ENCODE results near the gene TTC33. TPM values are rescaled to one million over a fixed set of nuclear protein-coding genes. Genes with fewer than 3 reads are reported as not detected.

Gene TTC33
- total and polyA plus RNA-seq, 2 of the 4 experiments (the other 2 are of a cell fraction), result 3.1 to 8.1 TPM

- Histone ChIP-seq H2AK9ac (replicated peaks; ENCODE audit: low read depth, low read length, poor library complexity) (no peak overlapping the region), H4K8ac (ENCODE audit: low read depth in 2 of 2, low read length in 2 of 2) (peak overlapping the region in 1 of 2 experiments; percentile 22; a peak in 1 of 4 replicates), H3K9me3 (ENCODE audit: control insufficient read depth, insufficient read depth, low read length) (no peaks in the 10 kb centered on the region), H3K36me3 (ENCODE audit: control insufficient read depth, insufficient read depth, low read length) (no peaks in the 10 kb centered on the region), H3K4me1 (ENCODE audit: control insufficient read depth, insufficient read depth, low read length) (peaks cover 3% of the 10 kb centered on the region; the same call in 1 of the 2 replicates), H2AK5ac (ENCODE audit: low read depth, low read length) (no peak overlapping the region; the same call in 1 of the 2 replicates), H3K4ac (ENCODE audit: low read depth, low read length) (no peak overlapping the region), H3K79me1 (ENCODE audit: low read depth in 1 of 2, low read length in 2 of 2) (no peaks in the 10 kb centered on the region), H3K56ac (ENCODE audit: extremely low read depth, insufficient read depth, low read length) (no peak overlapping the region), H4K91ac (ENCODE audit: insufficient read depth, low read depth, low read length) (no peak overlapping the region), H2BK20ac (ENCODE audit: low read depth, low read length) (no peak overlapping the region), H3K9me1 (ENCODE audit: insufficient read depth, low read length) (no peaks in the 10 kb centered on the region), H3K23ac (ENCODE audit: low read depth, low read length) (no peak overlapping the region), H3K9ac (ENCODE audit: low read depth, low read length) (no peak overlapping the region), H4K5ac (ENCODE audit: low read depth, low read length) (no peak overlapping the region), H2AFZ (replicated peaks; ENCODE audit: low read length, poor library complexity) (no peak overlapping the region), H3K14ac (replicated peaks; ENCODE audit: low read depth, low read length) (peak overlapping the region; percentile 67), H3K4me2 (ENCODE audit: low read depth, low read length) (no peak overlapping the region), H3K27me3 (ENCODE audit: control insufficient read depth, insufficient read depth, low read length) (no peaks in the 10 kb centered on the region), H2BK120ac (ENCODE audit: low read depth, low read length) (no peak overlapping the region), H2BK5ac (ENCODE audit: low read depth, low read length, poor library complexity, severe bottlenecking) (peak overlapping the region; percentile 70), H4K20me1 (ENCODE audit: insufficient read depth, low read length) (no peaks in the 10 kb centered on the region), H3K4me3 (ENCODE audit: insufficient read depth, low read depth, low read length) (no peak overlapping the region), H3K27ac (ENCODE audit: insufficient read depth, low read length) (no peak overlapping the region), H3K18ac (ENCODE audit: low read depth, low read length) (no peak overlapping the region), H2BK15ac (ENCODE audit: low read depth, low read length) (no peak overlapping the region)
- whole genome bisulfite sequencing, 2 experiments (ENCODE audit: extremely low coverage in 2 of 2, insufficient read length in 1 of 2), result no CpG with 5 or more reads among the region's 9 CpGs
- ChIA-PET POLR2A (ENCODE audit: unreplicated experiment) (no interaction called here), CTCF (no interaction called here)
- TF ChIP-seq FOS (IDR thresholded peaks at IDR 0.05; ENCODE audit: low read depth, low read length) (no peak), CHD1 (IDR thresholded peaks at IDR 0.05; ENCODE audit: low read depth, low read length) (no peak), MXI1 (IDR thresholded peaks at IDR 0.05; ENCODE audit: borderline replicate concordance, low read depth, low read length) (no peak), BHLHE40 (IDR thresholded peaks at IDR 0.05; ENCODE audit: low read depth, low read length) (no peak), RAD21 (IDR thresholded peaks at IDR 0.05; ENCODE audit: low read length) (no peak), POLR2A (IDR thresholded peaks at IDR 0.05; ENCODE audit: low read depth, low read length) (no peak), SMC3 (IDR thresholded peaks at IDR 0.05; ENCODE audit: low read depth, low read length) (no peak), ELK1 (IDR thresholded peaks at IDR 0.05; ENCODE audit: borderline replicate concordance, low read depth, low read length) (no peak), USF2 (IDR thresholded peaks at IDR 0.05; ENCODE audit: low read depth, low read length) (no peak), RCOR1 (IDR thresholded peaks at IDR 0.05; ENCODE audit: insufficient replicate concordance, low read length) (no peak), CEBPB (IDR thresholded peaks at IDR 0.05; ENCODE audit: low read depth, low read length) (no peak), MAZ (IDR thresholded peaks at IDR 0.05; ENCODE audit: borderline replicate concordance, low read depth, low read length) (no peak), RFX5 (IDR thresholded peaks at IDR 0.05; ENCODE audit: low read depth, low read length) (no peak), MAFK (IDR thresholded peaks at IDR 0.05; ENCODE audit: low read depth, low read length) (no peak)
- TF ChIP-seq, protein P1, sequence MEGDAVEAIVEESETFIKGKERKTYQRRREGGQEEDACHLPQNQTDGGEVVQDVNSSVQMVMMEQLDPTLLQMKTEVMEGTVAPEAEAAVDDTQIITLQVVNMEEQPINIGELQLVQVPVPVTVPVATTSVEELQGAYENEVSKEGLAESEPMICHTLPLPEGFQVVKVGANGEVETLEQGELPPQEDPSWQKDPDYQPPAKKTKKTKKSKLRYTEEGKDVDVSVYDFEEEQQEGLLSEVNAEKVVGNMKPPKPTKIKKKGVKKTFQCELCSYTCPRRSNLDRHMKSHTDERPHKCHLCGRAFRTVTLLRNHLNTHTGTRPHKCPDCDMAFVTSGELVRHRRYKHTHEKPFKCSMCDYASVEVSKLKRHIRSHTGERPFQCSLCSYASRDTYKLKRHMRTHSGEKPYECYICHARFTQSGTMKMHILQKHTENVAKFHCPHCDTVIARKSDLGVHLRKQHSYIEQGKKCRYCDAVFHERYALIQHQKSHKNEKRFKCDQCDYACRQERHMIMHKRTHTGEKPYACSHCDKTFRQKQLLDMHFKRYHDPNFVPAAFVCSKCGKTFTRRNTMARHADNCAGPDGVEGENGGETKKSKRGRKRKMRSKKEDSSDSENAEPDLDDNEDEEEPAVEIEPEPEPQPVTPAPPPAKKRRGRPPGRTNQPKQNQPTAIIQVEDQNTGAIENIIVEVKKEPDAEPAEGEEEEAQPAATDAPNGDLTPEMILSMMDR (conservative IDR thresholded peaks at IDR 0.05; ENCODE audit: low read depth, low read length), result no peak
- ATAC-seq (ENCODE audit: low read depth) (peak; percentile 54), DNase-seq (peak; percentile 46)
- dilution Hi-C loops (cut with HindIII; ENCODE audit: low sequenced_read_pairs, unreplicated experiment), result no loop called here
- BruUV-seq (replicated peaks), result no TSS peak
- in situ Hi-C loops (cut with MboI; ENCODE audit: low sequenced_read_pairs), result no loop called here
- intact Hi-C loops (cut with micrococcal nuclease), result no loop called here
These were observed 177.0 kb downstream of the TTC33 start for GRCh38 chr5:40578501-40579451.

Data from IMR-90 (cell line).